HUES64 (cell line): ENCODE measurements around the gene TTLL12.

ENCODE experiments used
- H3K27ac ChIP-seq: 2 replicates; pipeline ENCODE4 v1.7.0; 2013; ENCODE audit warnings: low read depth, low read length, inconsistent platforms
- H3K27me3 ChIP-seq: 2 replicates; pipeline ENCODE4 v1.6.1; 2013; ENCODE audit warnings: mild to moderate bottlenecking, low read length; ENCODE audit not compliant: insufficient read depth
- H3K36me3 ChIP-seq: 2 replicates; pipeline ENCODE4 v1.6.1; 2013; ENCODE audit warnings: mild to moderate bottlenecking, low read length; ENCODE audit not compliant: insufficient read depth
- H3K4me1 ChIP-seq: 2 replicates; pipeline ENCODE4 v1.6.1; 2013; ENCODE audit warnings: mild to moderate bottlenecking, low read length, moderate library complexity; ENCODE audit not compliant: insufficient read depth
- H3K4me3 ChIP-seq: 2 replicates; pipeline ENCODE4 v1.5.1; 2013; ENCODE audit warnings: mild to moderate bottlenecking, low read length, moderate library complexity
- H3K9ac ChIP-seq: 2 replicates; pipeline ENCODE4 v1.6.1; 2013; ENCODE audit warnings: mild to moderate bottlenecking, low read depth, low read length
- H3K9me3 ChIP-seq: 2 replicates; pipeline ENCODE4 v1.6.1; 2013; ENCODE audit warnings: low read depth, low read length; ENCODE audit not compliant: insufficient read depth
- WGBS: fragments of 150-250, 120-280 bp; methylation state at CpG from one replicate; pipeline ENCODE4 v1.1.7; 2013; ENCODE audit warnings: missing lambda C conversion rate; 5-methylcytosine and 5-hydroxymethylcytosine counted together

TTLL12 gene

DNA sequence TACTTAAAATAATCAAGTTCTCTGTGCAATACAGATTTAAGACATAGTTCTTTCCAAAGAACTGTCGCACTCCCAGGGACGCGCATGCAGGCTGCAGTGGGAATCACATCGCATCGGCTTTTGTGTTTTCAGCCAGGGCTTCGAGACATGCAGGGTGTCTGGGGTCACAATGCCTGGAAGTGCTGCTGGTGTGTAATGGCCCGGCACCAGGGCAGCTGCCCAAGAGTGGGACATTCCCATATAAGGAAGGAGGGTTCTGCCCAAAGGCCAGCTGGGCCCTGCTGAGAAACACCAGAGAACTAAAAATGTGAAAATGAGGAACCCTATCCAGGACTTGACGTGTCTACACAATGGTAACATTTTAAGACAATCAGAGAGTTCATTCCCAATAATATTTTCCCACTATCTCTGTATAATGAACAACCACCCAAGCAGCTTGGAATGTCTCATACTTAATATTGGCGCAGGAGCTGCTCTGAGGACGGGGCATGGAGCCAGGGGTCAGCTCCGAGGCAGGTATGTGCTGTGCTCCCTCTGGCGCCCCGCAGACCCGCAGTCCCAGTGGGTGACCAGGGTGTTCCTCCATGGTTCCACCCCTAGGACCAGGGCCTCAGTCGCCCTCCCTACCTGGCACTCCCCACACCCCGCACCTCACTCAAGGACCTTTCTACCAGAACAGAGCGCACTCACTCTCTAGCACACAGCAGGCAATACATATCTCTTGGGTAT lies 55.0 kb downstream of the TTLL12 start:
- Histone ChIP-seq H3K9ac (no peak overlapping the region), H3K27me3 (no peaks in the 10 kb centered on the region), H3K9me3 (no peaks in the 10 kb centered on the region), H3K4me1 (0 out of 2 replicates have a peak, but pooled peaks cover 4% of the 10 kb centered on the region), H3K36me3 (peaks cover 52% of the 10 kb centered on the region), H3K4me3 (no peak overlapping the region), H3K27ac (no peak overlapping the region)
- 96% methylated on average over 17 of the region's 17 CpGs for WGBS

DNA sequence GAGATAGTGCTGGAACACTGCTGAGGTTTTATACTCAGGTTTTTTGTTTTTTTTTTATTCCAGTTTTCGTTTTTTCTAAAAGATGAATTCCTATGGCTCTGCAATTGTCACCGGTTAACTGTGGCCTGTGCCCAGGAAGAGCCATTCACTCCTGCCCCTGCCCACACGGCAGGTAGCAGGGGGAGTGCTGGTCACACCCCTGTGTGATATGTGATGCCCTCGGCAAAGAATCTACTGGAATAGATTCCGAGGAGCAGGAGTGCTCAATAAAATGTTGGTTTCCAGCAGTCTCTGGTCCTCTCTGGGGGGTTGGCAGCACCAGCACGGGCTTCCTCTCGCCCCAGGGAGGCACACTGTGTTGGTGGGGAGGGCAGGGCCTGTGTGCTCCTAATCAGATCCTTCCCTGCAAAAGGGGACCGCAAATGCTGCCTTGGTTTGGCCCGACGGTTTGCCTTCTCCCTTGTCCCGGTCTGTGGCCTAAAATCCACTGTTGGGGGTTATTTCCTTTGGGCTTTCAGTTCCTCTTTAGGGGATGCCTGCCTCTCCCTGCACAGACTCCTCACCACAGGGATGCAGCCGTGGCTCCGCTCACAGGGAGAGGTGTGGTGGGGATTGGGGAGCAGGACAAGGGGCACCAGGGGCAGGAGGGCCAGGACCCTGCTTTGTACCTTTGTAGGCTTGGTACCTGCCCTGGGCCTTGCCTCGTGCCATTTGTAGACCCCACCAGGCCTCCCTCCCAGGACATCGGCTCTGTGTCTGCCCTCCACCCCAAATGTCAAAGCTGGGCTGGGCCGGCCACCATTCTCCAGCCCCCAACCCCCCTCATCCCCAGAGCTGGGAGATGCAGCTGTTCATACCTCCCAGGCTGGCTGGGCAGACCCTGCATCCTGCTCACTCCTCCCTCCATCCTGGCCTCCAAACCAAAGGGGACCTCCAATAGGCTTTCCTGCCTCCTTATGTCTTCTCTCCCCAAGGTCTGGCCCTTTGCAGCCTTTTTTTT lies 57.2 kb downstream of the TTLL12 start:
- H3K4me1 ChIP-seq: 0 out of 2 replicates have a peak, but pooled peaks cover 4% of the 10 kb centered on the region
- H3K27ac ChIP-seq: no peak overlapping the region

DNA sequence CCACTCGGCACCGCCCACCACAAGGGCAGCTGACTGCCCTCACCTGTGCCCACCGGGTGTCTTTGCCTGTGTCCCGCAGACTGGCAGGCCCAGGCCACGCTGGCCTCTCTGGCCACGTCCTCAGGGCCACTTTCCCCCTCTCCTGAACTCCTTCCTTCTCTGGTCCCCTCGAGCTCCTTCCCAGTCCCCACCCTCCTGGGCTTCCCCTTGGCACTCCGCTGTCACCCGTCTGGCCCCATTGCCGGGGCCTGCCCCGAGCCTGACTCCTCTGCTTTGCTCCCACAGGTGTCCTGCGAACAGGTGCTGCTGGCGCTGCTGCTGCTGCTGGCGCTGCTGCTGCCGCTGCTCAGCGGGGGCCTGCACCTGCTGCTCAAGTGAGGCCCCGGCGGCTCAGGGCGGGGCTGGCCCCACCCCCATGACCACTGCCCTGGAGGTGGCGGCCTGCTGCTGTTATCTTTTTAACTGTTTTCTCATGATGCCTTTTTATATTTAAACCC lies 58.0 kb downstream of the TTLL12 start:
- Histone ChIP-seq H3K9ac (no peak overlapping the region), H3K4me1 (0 out of 2 replicates have a peak, but pooled peaks cover 4% of the 10 kb centered on the region), H3K27ac (no peak overlapping the region), H3K4me3 (no peak overlapping the region), H3K9me3 (no peaks in the 10 kb centered on the region), H3K36me3 (peaks cover 27% of the 10 kb centered on the region), H3K27me3 (no peaks in the 10 kb centered on the region)
- 54% methylated on average over 20 of the region's 20 CpGs for WGBS

More for the DNA sequence above, 57.2 kb downstream of the TTLL12 start:
- Histone ChIP-seq H3K36me3 (peaks cover 34% of the 10 kb centered on the region), H3K27me3 (no peaks in the 10 kb centered on the region), H3K9ac (no peak overlapping the region; the same call in 1 of the 2 replicates), H3K9me3 (no peaks in the 10 kb centered on the region), H3K4me3 (no peak overlapping the region)
- 65% methylated on average over 15 of the region's 16 CpGs for WGBS

DNA sequence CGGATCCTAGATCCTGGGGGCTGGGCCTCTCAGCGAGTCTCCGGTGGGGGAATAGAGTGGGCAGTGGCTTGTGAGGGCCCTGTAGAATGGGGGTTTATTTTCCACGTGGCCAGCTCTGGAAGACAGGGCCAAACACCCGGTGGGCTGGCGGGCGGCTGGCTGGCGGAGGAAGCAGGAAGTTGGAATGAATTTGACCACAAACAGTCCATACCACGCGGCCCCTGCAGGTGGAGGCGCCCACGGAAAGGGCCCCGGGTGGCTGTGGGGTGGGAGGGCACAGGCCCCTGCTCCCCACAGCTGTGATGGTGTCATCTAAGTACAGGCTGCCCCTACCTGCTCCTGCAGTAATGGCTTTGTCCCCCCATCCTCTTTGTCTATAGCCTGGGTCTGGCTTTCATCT lies 58.8 kb downstream of the TTLL12 start:
- Histone ChIP-seq H3K36me3 (peaks cover 21% of the 10 kb centered on the region), H3K9me3 (no peaks in the 10 kb centered on the region), H3K27ac (no peak overlapping the region), H3K9ac (no peak overlapping the region), H3K4me3 (no peak overlapping the region), H3K4me1 (0 out of 2 replicates have a peak, but pooled peaks cover 4% of the 10 kb centered on the region), H3K27me3 (no peaks in the 10 kb centered on the region)
- 92% methylated on average over 13 of the region's 13 CpGs for WGBS

DNA sequence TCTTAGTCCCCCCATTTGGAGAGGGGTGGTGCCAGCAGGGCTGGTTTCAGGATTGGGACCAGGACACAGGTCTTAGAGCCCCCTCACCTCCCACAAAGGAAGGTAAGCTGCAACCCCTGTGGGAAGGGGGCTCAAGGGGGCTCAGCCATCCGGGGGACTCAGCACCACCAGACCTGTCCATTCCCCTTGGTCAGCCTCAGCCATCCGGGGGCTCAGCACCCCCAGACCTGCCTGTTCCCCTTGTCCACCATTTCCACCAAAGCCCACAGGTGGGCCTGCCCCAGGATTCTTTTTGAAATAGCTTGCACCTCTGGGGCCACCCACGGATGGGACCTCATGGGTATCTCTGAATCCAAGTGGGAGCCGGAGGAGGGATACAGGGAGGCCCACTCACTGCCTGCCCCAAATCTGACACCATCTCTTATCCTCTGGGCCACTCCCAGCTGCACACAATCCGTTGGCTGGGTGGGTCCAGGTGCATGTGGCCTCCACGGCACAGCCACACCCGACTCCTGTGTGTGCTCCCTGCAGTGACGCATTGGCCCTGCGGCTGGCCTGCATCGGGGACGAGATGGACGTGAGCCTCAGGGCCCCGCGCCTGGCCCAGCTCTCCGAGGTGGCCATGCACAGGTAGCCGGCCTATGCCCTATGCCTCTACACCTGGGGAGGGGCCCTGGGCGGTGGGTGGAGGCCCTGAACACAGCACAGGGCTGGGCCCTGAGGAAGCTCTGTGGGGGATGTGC lies 59.6 kb downstream of the TTLL12 start:
- no peak overlapping the region for H3K27ac ChIP-seq
- H3K9me3 ChIP-seq: no peaks in the 10 kb centered on the region
- 0 out of 2 replicates have a peak, but pooled peaks cover 4% of the 10 kb centered on the region for H3K4me1 ChIP-seq
- WGBS: 90% methylated on average over 17 of the region's 17 CpGs
- no peak overlapping the region for H3K4me3 ChIP-seq
- no peaks in the 10 kb centered on the region for H3K27me3 ChIP-seq
- no peak overlapping the region for H3K9ac ChIP-seq
- peaks cover 13% of the 10 kb centered on the region for H3K36me3 ChIP-seq

DNA sequence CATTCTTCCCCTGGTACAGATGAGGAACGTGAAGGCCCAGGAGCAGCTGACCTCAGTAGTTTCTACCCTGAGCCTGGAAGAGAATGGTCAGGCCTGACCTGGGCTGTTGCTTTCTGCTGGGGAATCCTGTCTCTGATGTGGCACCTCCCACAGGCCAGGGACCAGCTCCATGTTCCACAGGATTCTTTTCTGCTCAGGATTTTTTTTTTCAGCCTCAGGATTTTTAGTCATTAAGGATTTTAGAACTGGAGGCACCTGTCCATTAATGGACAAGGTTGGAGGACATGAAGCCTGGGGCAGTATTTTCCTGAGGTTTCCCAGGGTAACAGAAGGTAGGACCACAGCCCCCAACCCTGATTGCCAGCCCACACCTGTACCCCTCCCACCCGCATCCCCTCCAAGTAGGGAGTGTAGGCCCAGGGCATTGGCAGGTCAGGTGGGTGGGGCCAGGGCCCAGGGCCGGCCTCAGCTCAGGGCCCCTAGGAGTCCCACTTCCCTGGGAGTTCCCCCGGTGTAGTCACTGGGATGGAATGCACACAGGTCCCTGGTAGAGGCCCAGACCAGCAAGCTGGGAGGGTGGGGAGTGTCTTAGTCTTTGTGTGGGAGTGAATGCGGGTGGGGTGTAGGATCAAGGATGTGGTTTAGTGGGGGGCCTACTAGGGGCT lies 60.3 kb downstream of the TTLL12 start:
- H3K9me3 ChIP-seq: no peaks in the 10 kb centered on the region
- no peak overlapping the region for H3K9ac ChIP-seq
- H3K4me3 ChIP-seq: no peak overlapping the region
- H3K27ac ChIP-seq: no peak overlapping the region
- peaks cover 6% of the 10 kb centered on the region for H3K36me3 ChIP-seq
- WGBS: 73% methylated on average over 5 of the region's 5 CpGs
- no peaks in the 10 kb centered on the region for H3K27me3 ChIP-seq
- 0 out of 2 replicates have a peak, but pooled peaks cover 4% of the 10 kb centered on the region for H3K4me1 ChIP-seq

DNA sequence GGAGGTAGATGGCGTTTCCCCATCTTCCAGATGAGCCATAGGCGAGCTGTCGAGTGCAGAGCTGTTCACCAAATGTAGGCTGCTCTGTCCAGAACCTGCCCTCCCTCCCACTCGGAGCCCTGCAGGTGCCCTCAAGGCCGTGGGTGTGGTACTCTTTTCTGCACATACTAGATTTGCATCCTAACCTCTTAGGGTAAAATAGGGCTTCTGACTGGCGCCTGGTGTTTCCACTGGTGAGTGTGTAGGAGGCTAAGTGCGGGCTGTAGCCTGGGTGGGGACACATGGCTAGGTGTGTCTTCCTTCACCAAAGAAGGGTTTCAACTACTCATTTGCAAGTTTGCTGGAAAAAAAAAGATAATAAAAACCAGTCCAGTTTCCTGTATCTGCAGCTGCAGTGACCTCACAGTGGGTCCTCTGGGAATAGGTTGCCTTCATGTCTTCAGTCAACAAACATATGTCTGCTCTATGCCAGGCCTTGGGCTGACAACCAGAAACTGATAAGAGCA lies 67.9 kb downstream of the TTLL12 start:
- Histone ChIP-seq H3K27me3 (no peaks in the 10 kb centered on the region), H3K9me3 (no peaks in the 10 kb centered on the region), H3K27ac (no peak overlapping the region), H3K4me1 (0 out of 2 replicates have a peak, but pooled peaks cover 6% of the 10 kb centered on the region), H3K4me3 (no peak overlapping the region), H3K36me3 (no peaks in the 10 kb centered on the region), H3K9ac (no peak overlapping the region)
- 85% methylated on average over 7 of the region's 7 CpGs for WGBS

DNA sequence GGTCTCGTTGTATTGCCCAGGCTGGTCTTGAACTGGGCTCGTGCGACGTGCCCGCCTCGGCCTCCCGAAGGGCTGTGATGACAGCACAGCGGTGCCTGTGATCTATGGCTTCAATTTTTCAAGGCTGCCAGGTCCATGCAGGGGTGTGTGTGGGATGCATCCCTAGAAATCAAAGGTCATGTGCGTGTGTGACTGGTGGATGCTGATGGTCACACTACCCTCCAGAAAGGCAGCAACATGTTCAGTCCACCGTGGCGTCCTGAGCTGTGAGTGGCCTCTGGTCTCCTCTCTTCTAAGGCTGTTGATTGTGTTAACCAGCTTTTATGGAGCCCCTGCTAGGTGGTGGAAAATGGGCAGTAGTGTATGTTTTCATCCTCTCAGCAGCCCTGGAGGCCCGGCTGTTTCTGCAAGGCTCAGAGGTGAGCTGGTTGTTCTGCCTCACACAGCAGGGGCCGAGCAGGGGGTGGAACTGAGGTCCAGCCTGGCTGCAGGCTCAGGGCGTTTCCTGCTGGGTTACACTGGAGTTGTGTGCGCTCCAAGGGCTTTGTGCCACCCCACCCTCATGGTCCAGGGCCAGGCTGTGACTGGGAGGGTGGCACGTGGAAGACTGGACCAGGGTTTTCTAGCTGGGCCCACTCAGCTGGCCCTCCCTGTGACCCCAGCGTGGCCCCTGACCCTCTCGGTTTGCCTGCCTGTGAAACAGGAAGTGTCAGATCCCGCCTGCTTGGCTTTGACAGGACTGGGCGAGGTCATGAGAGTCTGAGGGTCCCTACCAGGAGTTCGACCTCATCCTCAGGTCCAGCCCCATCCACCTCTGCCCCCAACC lies 68.7 kb downstream of the TTLL12 start:
- H3K9ac ChIP-seq: no peak overlapping the region
- no peaks in the 10 kb centered on the region for H3K9me3 ChIP-seq
- no peak overlapping the region for H3K4me3 ChIP-seq
- no peaks in the 10 kb centered on the region for H3K36me3 ChIP-seq
- H3K27me3 ChIP-seq: 0 out of 2 replicates have a peak, but pooled peaks cover 2% of the 10 kb centered on the region
- WGBS: 80% methylated on average over 21 of the region's 21 CpGs
- no peak overlapping the region for H3K27ac ChIP-seq
- H3K4me1 ChIP-seq: 0 out of 2 replicates have a peak, but pooled peaks cover 6% of the 10 kb centered on the region

DNA sequence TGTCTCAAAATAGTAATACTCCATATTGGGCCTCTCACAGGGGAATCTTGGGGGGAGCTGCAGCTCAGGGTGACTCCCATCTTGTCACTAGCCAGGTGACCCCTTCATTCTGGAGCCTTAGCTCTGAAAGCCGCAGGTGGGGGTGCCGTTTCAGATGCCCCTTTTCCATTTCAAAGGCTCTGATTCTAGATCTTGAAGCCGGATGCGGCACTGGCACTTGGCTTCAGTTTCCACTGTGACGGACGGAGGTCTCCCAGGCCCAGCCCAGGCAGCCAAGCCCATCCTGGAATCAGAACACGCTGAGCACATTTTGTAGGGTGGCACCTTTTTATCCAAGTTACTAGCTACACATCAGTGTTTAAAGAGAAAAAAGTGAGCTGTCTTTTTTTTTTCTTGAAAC lies 70.0 kb downstream of the TTLL12 start:
- Histone ChIP-seq H3K4me3 (no peak overlapping the region), H3K36me3 (no peaks in the 10 kb centered on the region), H3K27me3 (peaks cover 13% of the 10 kb centered on the region), H3K9me3 (no peaks in the 10 kb centered on the region), H3K9ac (no peak overlapping the region), H3K4me1 (0 out of 2 replicates have a peak, but pooled peaks cover 6% of the 10 kb centered on the region), H3K27ac (no peak overlapping the region)
- 93% methylated on average over 7 of the region's 7 CpGs for WGBS
